ENCODE measurements around the gene UBN2. TPM values are rescaled to one million over a fixed set of nuclear protein-coding genes. Genes with fewer than 3 reads are reported as not detected.
A peak's percentile ranks its signal among the peaks of the same experiment; 100 is the strongest.

The UBN2 gene
- total and polyA plus RNA-seq, 4 donors = 12.7 to 22.2 (median 14.6) TPM

DNA sequence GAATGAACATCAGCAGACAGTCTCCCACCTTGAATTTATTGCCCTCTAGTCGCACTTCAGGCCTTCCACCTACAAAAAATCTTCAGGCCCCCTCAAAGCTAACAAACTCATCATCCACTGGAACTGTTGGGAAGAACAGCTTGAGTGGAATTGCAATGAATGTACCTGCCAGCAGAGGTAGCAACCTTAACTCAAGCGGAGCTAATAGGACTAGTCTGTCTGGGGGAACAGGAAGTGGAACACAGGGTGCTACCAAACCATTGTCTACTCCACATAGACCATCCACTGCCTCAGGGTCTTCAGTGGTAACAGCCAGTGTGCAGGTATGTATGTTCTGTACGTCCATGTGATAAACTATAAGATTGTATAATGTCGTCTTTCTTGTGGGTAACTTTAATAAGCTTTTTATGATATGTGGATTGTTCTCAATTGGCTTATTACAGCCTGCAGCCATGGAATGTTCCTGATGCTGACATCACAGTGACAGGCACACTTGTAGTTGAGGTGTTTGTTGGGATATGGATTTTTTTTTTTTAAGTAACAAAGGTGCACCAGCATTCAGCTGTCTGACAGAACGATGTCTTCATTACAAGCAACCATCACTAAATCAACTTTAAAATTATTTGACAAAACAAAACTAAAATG is 53.3 kb downstream of the UBN2 start:
- Histone ChIP-seq H3K36me3 (ENCODE audit: control insufficient read depth, insufficient read depth, low read length) (peaks cover 24% of the 10 kb centered on the region), H3K27me3 (ENCODE audit: control insufficient read depth, insufficient read depth, low read length) (no peaks in the 10 kb centered on the region), H3K4me1 (ENCODE audit: control insufficient read depth, insufficient read depth, low read length) (no peaks in the 10 kb centered on the region), H3K27ac (ENCODE audit: low read depth, low read length) (no peak overlapping the region), H3K9me3 (ENCODE audit: control insufficient read depth, insufficient read depth, low read length) (no peaks in the 10 kb centered on the region), H3K4me3 (ENCODE audit: low read depth, low read length) (no peak overlapping the region)
- DNase-seq (ENCODE audit: low read depth in 4 of 6, low spot score in 6 of 6) = no peak
- 100% methylated on average over 2 of the region's 5 CpGs for whole genome bisulfite sequencing (ENCODE audit: insufficient coverage)

DNA sequence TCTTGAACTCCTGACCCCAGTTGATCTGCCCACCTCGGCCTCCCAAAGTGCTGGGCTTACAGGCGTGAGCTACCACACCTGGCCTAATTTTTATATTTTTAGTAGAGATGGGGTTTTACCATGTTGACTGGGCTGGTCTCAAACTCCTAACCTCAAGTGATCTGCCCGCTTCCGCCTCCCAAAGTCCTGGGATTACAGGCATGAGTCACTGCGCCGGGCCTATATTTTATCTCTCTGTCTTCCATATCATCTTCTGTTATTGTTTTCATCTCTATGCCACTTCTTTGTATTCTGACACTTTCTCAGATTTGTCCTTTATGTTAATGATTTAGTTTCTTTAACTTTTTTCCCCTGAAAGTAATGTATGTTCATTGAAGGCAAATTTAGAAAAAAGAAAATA is 55.1 kb downstream of the UBN2 start:
- Histone ChIP-seq H3K4me3 (ENCODE audit: low read depth, low read length) (no peak overlapping the region), H3K36me3 (ENCODE audit: control insufficient read depth, insufficient read depth, low read length) (peaks cover 25% of the 10 kb centered on the region), H3K4me1 (ENCODE audit: control insufficient read depth, insufficient read depth, low read length) (no peaks in the 10 kb centered on the region), H3K27ac (ENCODE audit: low read depth, low read length) (no peak overlapping the region), H3K27me3 (ENCODE audit: control insufficient read depth, insufficient read depth, low read length) (no peaks in the 10 kb centered on the region), H3K9me3 (ENCODE audit: control insufficient read depth, insufficient read depth, low read length) (no peaks in the 10 kb centered on the region)
- no peak for DNase-seq (ENCODE audit: low read depth in 4 of 6, low spot score in 6 of 6)
- 94% methylated on average over 4 of the region's 6 CpGs for WGBS (ENCODE audit: insufficient coverage)

DNA sequence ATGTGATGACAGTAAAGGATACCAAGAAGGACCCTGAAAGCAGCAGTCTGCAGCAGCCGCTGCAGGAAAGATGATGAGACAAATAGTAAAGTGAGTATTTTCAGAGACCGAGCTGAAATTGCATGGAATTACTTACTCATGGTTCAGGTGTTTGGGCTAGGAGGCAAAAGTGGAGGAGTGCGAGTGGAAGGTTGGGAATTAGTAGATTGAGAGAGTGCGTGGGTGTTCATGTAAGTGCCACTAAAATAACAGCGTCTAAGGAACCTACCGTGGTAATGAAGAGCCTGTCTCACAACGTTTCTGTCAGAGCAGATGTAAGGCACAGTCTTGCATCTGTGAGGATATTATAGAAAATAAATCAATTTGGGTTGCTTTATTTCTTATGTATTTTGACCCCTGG is 61.8 kb downstream of the UBN2 start:
- no peak for DNase-seq (ENCODE audit: low read depth in 4 of 6, low spot score in 6 of 6)
- Histone ChIP-seq H3K9me3 (ENCODE audit: control insufficient read depth, insufficient read depth, low read length) (no peaks in the 10 kb centered on the region), H3K27ac (ENCODE audit: low read depth, low read length) (no peak overlapping the region), H3K4me1 (ENCODE audit: control insufficient read depth, insufficient read depth, low read length) (no peaks in the 10 kb centered on the region), H3K4me3 (ENCODE audit: low read depth, low read length) (no peak overlapping the region), H3K36me3 (ENCODE audit: control insufficient read depth, insufficient read depth, low read length) (peaks cover 14% of the 10 kb centered on the region), H3K27me3 (ENCODE audit: control insufficient read depth, insufficient read depth, low read length) (no peaks in the 10 kb centered on the region)
- 95% methylated on average over 7 of the region's 7 CpGs for WGBS (ENCODE audit: insufficient coverage)

DNA sequence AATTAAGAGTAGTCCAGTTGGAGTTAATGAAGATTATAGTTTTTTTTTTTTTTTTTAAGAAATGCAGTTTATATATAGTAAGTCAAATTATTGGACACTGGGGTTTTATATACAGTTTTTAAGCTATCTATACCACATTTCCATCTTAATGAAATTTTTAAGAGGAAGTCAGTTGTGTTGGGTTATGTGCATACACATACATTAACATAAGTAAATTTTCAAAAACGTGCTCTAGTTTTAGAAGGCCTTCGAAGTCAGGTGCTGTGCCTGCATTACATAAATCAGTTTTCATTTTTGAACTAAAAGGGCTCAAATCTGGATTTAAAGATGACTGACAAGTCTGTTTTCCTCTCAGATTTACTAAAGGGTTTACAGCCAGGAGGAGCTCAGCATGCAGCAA is 62.5 kb downstream of the UBN2 start:
- no peaks in the 10 kb centered on the region for H3K4me1 ChIP-seq (ENCODE audit: control insufficient read depth, insufficient read depth, low read length)
- no peaks in the 10 kb centered on the region for H3K27me3 ChIP-seq (ENCODE audit: control insufficient read depth, insufficient read depth, low read length)
- no peak overlapping the region for H3K27ac ChIP-seq (ENCODE audit: low read depth, low read length)
- H3K9me3 ChIP-seq (ENCODE audit: control insufficient read depth, insufficient read depth, low read length) = no peaks in the 10 kb centered on the region
- DNase-seq (ENCODE audit: low read depth in 4 of 6, low spot score in 6 of 6) = no peak
- H3K36me3 ChIP-seq (ENCODE audit: control insufficient read depth, insufficient read depth, low read length) = peaks cover 14% of the 10 kb centered on the region
- WGBS (ENCODE audit: insufficient coverage) = 94% methylated on average over 2 of the region's 2 CpGs
- H3K4me3 ChIP-seq (ENCODE audit: low read depth, low read length) = no peak overlapping the region

DNA sequence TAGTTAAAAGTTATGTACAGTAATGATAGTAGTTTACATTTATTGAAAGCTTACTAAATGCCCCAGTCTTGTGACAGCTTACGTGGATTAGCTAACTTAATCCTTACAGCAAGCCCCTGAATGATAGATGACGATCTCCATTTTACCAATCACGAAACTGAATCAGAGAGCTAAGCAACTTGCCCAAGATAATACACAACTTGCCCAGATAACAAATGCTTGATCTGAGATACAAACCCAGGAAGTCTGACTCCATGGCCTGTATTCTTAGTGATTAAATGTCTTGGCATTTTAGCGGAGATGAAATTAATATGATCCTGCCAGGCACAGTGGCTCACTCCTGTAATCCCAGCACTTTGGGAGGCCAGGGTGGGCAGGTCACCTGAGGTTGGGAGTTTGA is 63.2 kb downstream of the UBN2 start:
- DNase-seq (ENCODE audit: low read depth in 4 of 6, low spot score in 6 of 6) = no peak
- Histone ChIP-seq H3K27me3 (ENCODE audit: control insufficient read depth, insufficient read depth, low read length) (no peaks in the 10 kb centered on the region), H3K36me3 (ENCODE audit: control insufficient read depth, insufficient read depth, low read length) (peaks cover 13% of the 10 kb centered on the region), H3K27ac (ENCODE audit: low read depth, low read length) (no peak overlapping the region), H3K4me1 (ENCODE audit: control insufficient read depth, insufficient read depth, low read length) (no peaks in the 10 kb centered on the region), H3K4me3 (ENCODE audit: low read depth, low read length) (no peak overlapping the region), H3K9me3 (ENCODE audit: control insufficient read depth, insufficient read depth, low read length) (no peaks in the 10 kb centered on the region)
- 92% methylated on average over 2 of the region's 4 CpGs for WGBS (ENCODE audit: insufficient coverage)

DNA sequence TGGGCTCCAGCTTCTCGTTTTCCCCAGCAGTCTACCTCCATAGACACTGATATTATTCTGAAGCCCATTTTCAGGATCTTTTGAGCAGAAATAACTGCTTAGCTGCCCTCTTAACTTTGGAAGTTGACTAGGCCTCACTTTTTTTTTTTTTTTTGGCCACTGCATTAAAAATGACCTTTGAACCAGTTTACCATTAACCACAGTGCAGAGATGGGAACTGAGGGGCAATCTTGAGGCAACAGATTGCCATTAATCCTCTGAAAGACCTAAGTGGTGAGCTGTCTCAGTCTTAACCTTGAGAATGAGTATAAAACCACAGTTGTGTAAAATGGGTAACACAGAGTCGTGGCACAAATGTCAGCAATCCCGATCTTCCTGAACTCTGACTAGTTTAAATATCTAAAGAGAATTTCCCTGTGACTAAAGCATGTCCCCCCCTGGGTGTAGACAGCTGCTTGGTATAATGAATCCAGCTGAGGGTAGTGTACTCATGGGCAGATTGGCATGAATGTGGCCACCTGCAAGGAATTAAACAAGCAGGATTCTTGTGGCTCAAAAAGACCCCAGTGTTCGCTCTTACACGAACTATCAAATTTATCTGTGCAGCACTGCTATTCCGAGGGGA is 64.0 kb downstream of the UBN2 start:
- peaks cover 11% of the 10 kb centered on the region for H3K36me3 ChIP-seq (ENCODE audit: control insufficient read depth, insufficient read depth, low read length)
- H3K9me3 ChIP-seq (ENCODE audit: control insufficient read depth, insufficient read depth, low read length) = no peaks in the 10 kb centered on the region
- no peak overlapping the region for H3K4me3 ChIP-seq (ENCODE audit: low read depth, low read length)
- no peaks in the 10 kb centered on the region for H3K27me3 ChIP-seq (ENCODE audit: control insufficient read depth, insufficient read depth, low read length)
- 92% methylated on average over 1 of the region's 6 CpGs for WGBS (ENCODE audit: insufficient coverage)
- H3K4me1 ChIP-seq (ENCODE audit: control insufficient read depth, insufficient read depth, low read length) = no peaks in the 10 kb centered on the region
- peak in 3 of 6 donors; percentile 7 to 56 (median 16) for DNase-seq (ENCODE audit: low read depth in 4 of 6, low spot score in 6 of 6)
- no peak overlapping the region for H3K27ac ChIP-seq (ENCODE audit: low read depth, low read length)

DNA sequence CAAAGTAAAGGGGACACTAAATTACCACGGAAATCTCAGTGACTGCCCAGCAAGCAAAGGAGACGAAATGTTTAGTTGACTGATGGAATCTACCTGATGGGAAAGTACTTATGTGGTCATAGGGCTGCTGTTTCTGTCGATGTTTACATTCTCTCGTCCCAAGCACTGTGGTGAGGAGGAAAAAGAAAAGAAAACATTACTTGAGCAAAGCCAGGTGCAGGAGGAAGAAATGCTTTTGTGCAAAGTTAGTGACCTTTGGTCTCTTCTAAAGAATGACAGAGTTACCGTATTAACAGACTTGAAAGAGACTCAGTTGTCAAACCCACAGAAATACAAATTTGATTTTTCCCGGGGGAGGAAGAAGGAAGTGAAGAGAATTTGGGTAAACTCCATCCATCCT is 66.8 kb downstream of the UBN2 start:
- Histone ChIP-seq H3K36me3 (ENCODE audit: control insufficient read depth, insufficient read depth, low read length) (peaks cover 11% of the 10 kb centered on the region), H3K9me3 (ENCODE audit: control insufficient read depth, insufficient read depth, low read length) (no peaks in the 10 kb centered on the region), H3K4me1 (ENCODE audit: control insufficient read depth, insufficient read depth, low read length) (no peaks in the 10 kb centered on the region), H3K27ac (ENCODE audit: low read depth, low read length) (no peak overlapping the region), H3K4me3 (ENCODE audit: low read depth, low read length) (no peak overlapping the region), H3K27me3 (ENCODE audit: control insufficient read depth, insufficient read depth, low read length) (no peaks in the 10 kb centered on the region)
- 39% methylated on average over 4 of the region's 6 CpGs for WGBS (ENCODE audit: insufficient coverage)
- DNase-seq (ENCODE audit: low read depth in 4 of 6, low spot score in 6 of 6) = no peak

DNA sequence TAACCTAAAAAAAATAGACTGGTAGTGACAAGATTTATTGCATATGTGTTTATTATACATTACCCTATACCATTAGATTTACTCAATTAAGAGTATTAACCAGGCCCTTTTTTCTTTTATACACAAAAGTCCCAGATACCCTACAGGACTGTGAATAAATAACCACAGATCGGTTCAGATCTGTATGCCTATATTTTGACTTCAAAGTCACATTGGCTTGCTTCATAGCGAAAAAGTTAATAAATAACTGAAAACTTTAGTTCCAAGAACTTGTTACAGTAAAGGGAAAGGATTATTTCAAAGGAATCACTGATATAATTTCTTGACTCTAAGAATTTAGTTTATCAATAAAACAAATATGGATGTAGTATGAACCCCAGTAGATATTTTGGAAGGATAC is 68.3 kb downstream of the UBN2 start:
- Histone ChIP-seq H3K36me3 (ENCODE audit: control insufficient read depth, insufficient read depth, low read length) (peaks cover 11% of the 10 kb centered on the region), H3K4me3 (ENCODE audit: low read depth, low read length) (no peak overlapping the region), H3K27ac (ENCODE audit: low read depth, low read length) (no peak overlapping the region), H3K27me3 (ENCODE audit: control insufficient read depth, insufficient read depth, low read length) (no peaks in the 10 kb centered on the region), H3K4me1 (ENCODE audit: control insufficient read depth, insufficient read depth, low read length) (no peaks in the 10 kb centered on the region), H3K9me3 (ENCODE audit: control insufficient read depth, insufficient read depth, low read length) (no peaks in the 10 kb centered on the region)
- no CpG with 5 or more reads among the region's 2 CpGs for WGBS (ENCODE audit: insufficient coverage)
- DNase-seq (ENCODE audit: low read depth in 4 of 6, low spot score in 6 of 6) = no peak

DNA sequence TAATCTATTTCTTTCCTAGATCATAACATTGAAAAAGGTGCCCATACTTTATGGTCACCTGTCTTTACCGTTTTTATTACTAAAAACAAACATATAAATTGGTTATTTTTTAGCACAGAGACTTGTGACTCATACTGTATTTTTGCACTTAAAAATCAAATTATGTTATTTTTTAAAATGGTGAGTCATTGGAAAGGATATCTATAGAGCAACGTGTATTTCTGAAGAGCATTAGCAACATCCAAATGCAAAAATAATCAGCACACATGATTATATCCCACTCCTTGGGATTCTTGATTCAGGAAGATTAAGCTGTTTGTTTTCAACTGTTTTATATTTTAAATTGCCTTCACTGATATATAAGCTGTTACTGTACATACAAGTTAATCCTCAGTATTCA is 69.4 kb downstream of the UBN2 start:
- Histone ChIP-seq H3K4me3 (ENCODE audit: low read depth, low read length) (no peak overlapping the region), H3K4me1 (ENCODE audit: control insufficient read depth, insufficient read depth, low read length) (no peaks in the 10 kb centered on the region), H3K9me3 (ENCODE audit: control insufficient read depth, insufficient read depth, low read length) (no peaks in the 10 kb centered on the region), H3K36me3 (ENCODE audit: control insufficient read depth, insufficient read depth, low read length) (peaks cover 6% of the 10 kb centered on the region), H3K27me3 (ENCODE audit: control insufficient read depth, insufficient read depth, low read length) (no peaks in the 10 kb centered on the region), H3K27ac (ENCODE audit: low read depth, low read length) (no peak overlapping the region)
- WGBS (ENCODE audit: insufficient coverage) = no CpG with 5 or more reads among the region's 2 CpGs
- DNase-seq (ENCODE audit: low read depth in 4 of 6, low spot score in 6 of 6) = no peak

DNA sequence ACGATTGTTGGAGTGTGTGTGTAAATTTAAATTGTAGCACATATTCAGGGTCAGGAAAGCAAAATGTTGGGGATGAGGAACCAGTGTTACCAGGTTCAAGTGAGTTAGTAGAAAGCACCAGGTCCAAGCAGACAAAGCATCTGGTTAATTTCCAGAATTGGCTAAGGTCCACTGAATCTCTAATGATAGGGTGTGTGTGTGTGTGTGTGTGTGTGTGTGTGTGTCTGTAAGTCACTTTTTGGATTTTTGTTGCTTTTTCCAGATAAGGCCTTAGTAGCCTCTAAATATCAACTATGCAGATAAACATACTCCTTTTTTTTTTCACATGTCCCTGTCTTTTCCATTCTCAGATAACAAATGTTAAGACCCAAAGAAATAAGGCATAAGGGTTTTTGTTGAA is 73.5 kb downstream of the UBN2 start:
- Histone ChIP-seq H3K4me1 (ENCODE audit: control insufficient read depth, insufficient read depth, low read length) (no peaks in the 10 kb centered on the region), H3K36me3 (ENCODE audit: control insufficient read depth, insufficient read depth, low read length) (no peaks in the 10 kb centered on the region), H3K4me3 (ENCODE audit: low read depth, low read length) (no peak overlapping the region), H3K9me3 (ENCODE audit: control insufficient read depth, insufficient read depth, low read length) (no peaks in the 10 kb centered on the region), H3K27me3 (ENCODE audit: control insufficient read depth, insufficient read depth, low read length) (no peaks in the 10 kb centered on the region), H3K27ac (ENCODE audit: low read depth, low read length) (no peak overlapping the region)
- WGBS (ENCODE audit: insufficient coverage) = 86% methylated on average over 1 of the region's 1 CpG
- peak in 2 of 6 donors; percentile 11 to 20 for DNase-seq (ENCODE audit: low read depth in 4 of 6, low spot score in 6 of 6)

All from spinal cord (tissue), 10 donors.